ENCODE data around the gene LDLRAP1.

LDLRAP1 gene

DNA sequence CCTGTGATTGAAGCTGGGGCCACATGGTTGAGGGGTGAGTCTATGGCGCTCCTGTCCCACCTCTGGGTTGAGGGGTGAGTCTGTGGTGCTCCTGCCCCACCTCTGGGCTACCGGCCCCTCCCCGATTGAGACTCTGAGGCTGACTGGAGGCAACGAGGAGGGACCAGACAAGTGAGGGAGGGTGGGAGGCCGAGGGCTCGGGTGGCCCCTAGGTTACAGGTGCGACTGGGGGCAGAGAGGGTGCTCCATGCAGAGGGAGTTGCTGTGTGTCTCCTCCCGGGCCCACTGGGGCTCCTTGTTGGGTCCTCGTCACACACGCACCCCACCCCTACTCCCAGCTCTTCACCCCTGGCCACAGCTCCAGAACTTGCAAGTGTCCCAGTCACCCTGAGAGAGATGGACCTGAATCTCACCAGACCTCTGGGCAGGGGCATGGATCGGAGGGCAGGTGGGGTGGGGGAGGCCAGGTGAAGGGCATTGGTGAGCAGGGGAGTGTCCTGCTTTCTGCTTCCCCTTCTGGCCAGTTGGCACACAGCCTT is 12.8 kb downstream of the LDLRAP1 start:
- Histone ChIP-seq H3F3A (ENCODE audit: low read depth) (no peaks in the 10 kb centered on the region), H3K79me2 (ENCODE audit: insufficient read depth, low read length) (no peaks in the 10 kb centered on the region), H3K9ac (ENCODE audit: low read depth, low read length, poor library complexity, severe bottlenecking) (no peak overlapping the region), H4K20me1 (ENCODE audit: insufficient read depth, low read length, poor library complexity, severe bottlenecking) (no peaks in the 10 kb centered on the region), H2AFZ (ENCODE audit: low read length) (no peak overlapping the region), H3K27me3 (ENCODE audit: insufficient read depth, low read length, poor library complexity, severe bottlenecking) (no peaks in the 10 kb centered on the region), H3K4me3 (ENCODE audit: low read length, poor library complexity, severe bottlenecking) (no peak overlapping the region), H3K9me3 (ENCODE audit: insufficient read depth, low read depth, low read length) (no peaks in the 10 kb centered on the region), H3K4me1 (ENCODE audit: insufficient read depth, low read length, poor library complexity, severe bottlenecking) (peaks cover 8% of the 10 kb centered on the region), H3K4me2 (ENCODE audit: low read depth, low read length, poor library complexity, severe bottlenecking) (no peak overlapping the region), H3K36me3 (ENCODE audit: insufficient read depth, low read length) (no peaks in the 10 kb centered on the region), H3K9me2 (replicated peaks; ENCODE audit: low read depth, low read length) (no peaks in the 10 kb centered on the region)
- no peak for TF ChIP-seq EZH2phosphoT487 (IDR thresholded peaks at IDR 0.05; ENCODE audit: borderline replicate concordance)
- TF ChIP-seq, protein P1, sequence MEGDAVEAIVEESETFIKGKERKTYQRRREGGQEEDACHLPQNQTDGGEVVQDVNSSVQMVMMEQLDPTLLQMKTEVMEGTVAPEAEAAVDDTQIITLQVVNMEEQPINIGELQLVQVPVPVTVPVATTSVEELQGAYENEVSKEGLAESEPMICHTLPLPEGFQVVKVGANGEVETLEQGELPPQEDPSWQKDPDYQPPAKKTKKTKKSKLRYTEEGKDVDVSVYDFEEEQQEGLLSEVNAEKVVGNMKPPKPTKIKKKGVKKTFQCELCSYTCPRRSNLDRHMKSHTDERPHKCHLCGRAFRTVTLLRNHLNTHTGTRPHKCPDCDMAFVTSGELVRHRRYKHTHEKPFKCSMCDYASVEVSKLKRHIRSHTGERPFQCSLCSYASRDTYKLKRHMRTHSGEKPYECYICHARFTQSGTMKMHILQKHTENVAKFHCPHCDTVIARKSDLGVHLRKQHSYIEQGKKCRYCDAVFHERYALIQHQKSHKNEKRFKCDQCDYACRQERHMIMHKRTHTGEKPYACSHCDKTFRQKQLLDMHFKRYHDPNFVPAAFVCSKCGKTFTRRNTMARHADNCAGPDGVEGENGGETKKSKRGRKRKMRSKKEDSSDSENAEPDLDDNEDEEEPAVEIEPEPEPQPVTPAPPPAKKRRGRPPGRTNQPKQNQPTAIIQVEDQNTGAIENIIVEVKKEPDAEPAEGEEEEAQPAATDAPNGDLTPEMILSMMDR (conservative IDR thresholded peaks at IDR 0.05; ENCODE audit: low read length): no peak

DNA sequence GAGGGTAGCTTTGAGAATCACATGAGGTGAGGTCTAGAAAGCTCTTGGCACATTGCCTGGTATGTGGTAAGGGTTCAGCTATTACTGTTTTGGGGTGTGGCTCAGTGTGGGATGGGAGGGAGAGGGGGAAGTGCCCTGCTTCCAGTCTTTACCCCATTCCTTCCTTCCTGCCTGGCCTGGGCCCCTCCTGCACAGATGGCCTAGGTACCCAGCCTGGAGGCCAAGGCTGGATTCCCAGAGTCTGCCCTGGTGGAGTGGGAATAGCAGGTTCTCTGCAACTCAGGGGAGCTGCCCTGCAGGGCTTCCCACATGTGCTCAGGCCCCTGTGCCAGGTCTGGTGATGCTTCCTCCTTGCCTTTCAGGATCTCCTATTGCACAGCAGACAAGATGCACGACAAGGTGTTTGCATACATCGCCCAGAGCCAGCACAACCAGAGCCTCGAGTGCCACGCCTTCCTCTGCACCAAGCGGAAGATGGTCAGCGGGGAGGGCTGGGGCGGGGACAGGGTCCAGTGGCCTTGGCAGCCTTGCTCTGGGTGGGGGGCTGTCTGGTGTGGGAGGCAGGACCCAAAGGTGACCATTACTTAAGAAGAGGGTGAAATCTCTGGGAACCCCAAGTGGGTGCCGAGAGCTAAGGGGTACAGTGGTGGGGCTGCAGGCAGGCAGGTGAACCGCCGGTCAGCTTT is 13.5 kb downstream of the LDLRAP1 start:
- Histone ChIP-seq H3K36me3 (ENCODE audit: insufficient read depth, low read length) (no peaks in the 10 kb centered on the region), H3K4me3 (ENCODE audit: low read length, poor library complexity, severe bottlenecking) (no peak overlapping the region), H3K4me1 (ENCODE audit: insufficient read depth, low read length, poor library complexity, severe bottlenecking) (peaks cover 13% of the 10 kb centered on the region), H4K20me1 (ENCODE audit: insufficient read depth, low read length, poor library complexity, severe bottlenecking) (no peaks in the 10 kb centered on the region), H3K9ac (ENCODE audit: low read depth, low read length, poor library complexity, severe bottlenecking) (no peak overlapping the region), H3K9me3 (ENCODE audit: insufficient read depth, low read depth, low read length) (no peaks in the 10 kb centered on the region), H2AFZ (ENCODE audit: low read length) (no peak overlapping the region), H3K79me2 (ENCODE audit: insufficient read depth, low read length) (no peaks in the 10 kb centered on the region), H3K27me3 (ENCODE audit: insufficient read depth, low read length, poor library complexity, severe bottlenecking) (no peaks in the 10 kb centered on the region), H3F3A (ENCODE audit: low read depth) (no peaks in the 10 kb centered on the region), H3K4me2 (ENCODE audit: low read depth, low read length, poor library complexity, severe bottlenecking) (no peak overlapping the region), H3K9me2 (replicated peaks; ENCODE audit: low read depth, low read length) (no peaks in the 10 kb centered on the region)
- TF ChIP-seq, protein P1 (conservative IDR thresholded peaks at IDR 0.05; ENCODE audit: low read length): no peak
- TF ChIP-seq EZH2phosphoT487 (IDR thresholded peaks at IDR 0.05; ENCODE audit: borderline replicate concordance): no peak

- Histone ChIP-seq H3K9ac (ENCODE audit: low read depth, low read length, poor library complexity, severe bottlenecking) (no peak overlapping the region), H4K20me1 (ENCODE audit: insufficient read depth, low read length, poor library complexity, severe bottlenecking) (no peaks in the 10 kb centered on the region), H3K79me2 (ENCODE audit: insufficient read depth, low read length) (no peaks in the 10 kb centered on the region), H3F3A (ENCODE audit: low read depth) (no peaks in the 10 kb centered on the region), H3K4me3 (ENCODE audit: low read length, poor library complexity, severe bottlenecking) (no peak overlapping the region), H3K27me3 (ENCODE audit: insufficient read depth, low read length, poor library complexity, severe bottlenecking) (no peaks in the 10 kb centered on the region), H3K4me1 (ENCODE audit: insufficient read depth, low read length, poor library complexity, severe bottlenecking) (peaks cover 18% of the 10 kb centered on the region), H3K9me2 (replicated peaks; ENCODE audit: low read depth, low read length) (no peaks in the 10 kb centered on the region), H3K4me2 (ENCODE audit: low read depth, low read length, poor library complexity, severe bottlenecking) (no peak overlapping the region), H2AFZ (ENCODE audit: low read length) (no peak overlapping the region), H3K9me3 (ENCODE audit: insufficient read depth, low read depth, low read length) (no peaks in the 10 kb centered on the region), H3K36me3 (ENCODE audit: insufficient read depth, low read length) (no peaks in the 10 kb centered on the region)
- TF ChIP-seq, protein P1 (conservative IDR thresholded peaks at IDR 0.05; ENCODE audit: low read length): no peak
- TF ChIP-seq EZH2phosphoT487 (IDR thresholded peaks at IDR 0.05; ENCODE audit: borderline replicate concordance): no peak
These were observed 14.1 kb downstream of the LDLRAP1 start for GRCh38 chr1:25557543-25557942.
